ENCODE data around the gene APLNR. TPM values are rescaled to one million over a fixed set of nuclear protein-coding genes. Genes with fewer than 3 reads are reported as not detected.

Gene APLNR
- total RNA-seq, 1 donor from 2014 or later = 48.8 TPM

GRCh38 chr11:57274904-57275498 is 38.0 kb upstream of the APLNR start:
- Mint-ChIP-seq H3K4me3 (ENCODE audit: unreplicated experiment) (no peak overlapping the region), H3K27me3 (ENCODE audit: unreplicated experiment) (peaks cover 1% of the 10 kb centered on the region), H3K9me3 (ENCODE audit: unreplicated experiment) (peaks cover 4% of the 10 kb centered on the region), H3K4me1 (ENCODE audit: unreplicated experiment) (peaks cover 26% of the 10 kb centered on the region), H3K36me3 (ENCODE audit: low read depth, unreplicated experiment) (peaks cover 3% of the 10 kb centered on the region), H3K27ac (ENCODE audit: unreplicated experiment) (no peak overlapping the region)
- no peak for DNase-seq (ENCODE audit: low spot score)
- no peak for TF ChIP-seq CTCF (IDR thresholded peaks at IDR 0.05; ENCODE audit: unreplicated experiment)

GRCh38 chr11:57273448-57274058 is 36.5 kb upstream of the APLNR start:
- H3K9me3 Mint-ChIP-seq (ENCODE audit: unreplicated experiment) = peaks cover 4% of the 10 kb centered on the region
- H3K36me3 Mint-ChIP-seq (ENCODE audit: low read depth, unreplicated experiment) = peaks cover 3% of the 10 kb centered on the region
- H3K4me1 Mint-ChIP-seq (ENCODE audit: unreplicated experiment) = peaks cover 23% of the 10 kb centered on the region
- no peak for TF ChIP-seq CTCF (IDR thresholded peaks at IDR 0.05; ENCODE audit: unreplicated experiment)
- no peak overlapping the region for H3K27ac Mint-ChIP-seq (ENCODE audit: unreplicated experiment)
- no peak overlapping the region for H3K4me3 Mint-ChIP-seq (ENCODE audit: unreplicated experiment)
- no peak for DNase-seq (ENCODE audit: low spot score)
- H3K27me3 Mint-ChIP-seq (ENCODE audit: unreplicated experiment) = peaks cover 1% of the 10 kb centered on the region

- H3K27me3 Mint-ChIP-seq (ENCODE audit: unreplicated experiment) = peaks cover 1% of the 10 kb centered on the region
- no peak for DNase-seq (ENCODE audit: low spot score)
- no peak overlapping the region for H3K27ac Mint-ChIP-seq (ENCODE audit: unreplicated experiment)
- H3K36me3 Mint-ChIP-seq (ENCODE audit: low read depth, unreplicated experiment) = peaks cover 5% of the 10 kb centered on the region
- H3K9me3 Mint-ChIP-seq (ENCODE audit: unreplicated experiment) = peaks cover 4% of the 10 kb centered on the region
- H3K4me1 Mint-ChIP-seq (ENCODE audit: unreplicated experiment) = no peaks in the 10 kb centered on the region
- no peak overlapping the region for H3K4me3 Mint-ChIP-seq (ENCODE audit: unreplicated experiment)
- no peak for TF ChIP-seq CTCF (IDR thresholded peaks at IDR 0.05; ENCODE audit: unreplicated experiment)
These were observed 32.5 kb upstream of the APLNR start for GRCh38 chr11:57269571-57270021.

GRCh38 chr11:57266157-57266556 is 29.1 kb upstream of the APLNR start:
- Mint-ChIP-seq H3K9me3 (ENCODE audit: unreplicated experiment) (no peaks in the 10 kb centered on the region), H3K27ac (ENCODE audit: unreplicated experiment) (no peak overlapping the region)
- no peak for DNase-seq (ENCODE audit: low spot score)

More at GRCh38 chr11:57266157-57266556, 29.1 kb upstream of the APLNR start:
- H3K27me3 Mint-ChIP-seq (ENCODE audit: unreplicated experiment) = peaks cover 3% of the 10 kb centered on the region
- no peak for TF ChIP-seq CTCF (IDR thresholded peaks at IDR 0.05; ENCODE audit: unreplicated experiment)
- H3K4me3 Mint-ChIP-seq (ENCODE audit: unreplicated experiment) = no peak overlapping the region
- peaks cover 8% of the 10 kb centered on the region for H3K4me1 Mint-ChIP-seq (ENCODE audit: unreplicated experiment)
- peaks cover 3% of the 10 kb centered on the region for H3K36me3 Mint-ChIP-seq (ENCODE audit: low read depth, unreplicated experiment)
